IMR-90 (cell line): ENCODE data around the gene RASSF5.

Experiments
- CEBPB ChIP-seq: IDR thresholded peaks from 2 replicates; pipeline ENCODE4 v1.6.1; 2012; ENCODE audit warnings: low read depth, low read length, improper control_type of control experiment
- CHD1 ChIP-seq: IDR thresholded peaks from 2 replicates; pipeline ENCODE4 v1.6.1; 2012; ENCODE audit warnings: low read depth, low read length, improper control_type of control experiment
- NFE2L2 ChIP-seq: fragments of 150-350 bp; IDR thresholded peaks from 2 replicates; pipeline ENCODE4 v1.6.1; 2016; ENCODE audit warnings: low read depth, mild to moderate bottlenecking, low read length
- POLR2A ChIP-seq: IDR thresholded peaks from 2 replicates; pipeline ENCODE4 v1.6.1; 2012; ENCODE audit warnings: mild to moderate bottlenecking, low read depth, low read length
- SMC3 ChIP-seq: fragments of 150-350 bp; IDR thresholded peaks from 2 replicates; pipeline ENCODE4 v1.6.1; 2016; ENCODE audit warnings: low read depth, mild to moderate bottlenecking, antibody characterized with exemption, low read length, moderate library complexity
- TF ChIP-seq, protein P1 (sequence below): conservative IDR thresholded peaks from 2 replicates; pipeline ENCODE4 v1.5.1; 2012; ENCODE audit warnings: mild to moderate bottlenecking, low read depth, low read length, improper control_type of control experiment
- TF ChIP-seq, protein P2 (sequence below): fragments of 150-350 bp; IDR thresholded peaks from 2 replicates; pipeline ENCODE4 v1.6.1; 2016; ENCODE audit warnings: low read depth, mild to moderate bottlenecking, low read length, moderate library complexity, borderline replicate concordance
- TF ChIP-seq, protein P3 (sequence below): fragments of 150-350 bp; IDR thresholded peaks from 2 replicates; pipeline ENCODE4 v1.6.1; 2017; ENCODE audit warnings: mild to moderate bottlenecking, antibody characterized with exemption, low read length, low read depth

DNA sequence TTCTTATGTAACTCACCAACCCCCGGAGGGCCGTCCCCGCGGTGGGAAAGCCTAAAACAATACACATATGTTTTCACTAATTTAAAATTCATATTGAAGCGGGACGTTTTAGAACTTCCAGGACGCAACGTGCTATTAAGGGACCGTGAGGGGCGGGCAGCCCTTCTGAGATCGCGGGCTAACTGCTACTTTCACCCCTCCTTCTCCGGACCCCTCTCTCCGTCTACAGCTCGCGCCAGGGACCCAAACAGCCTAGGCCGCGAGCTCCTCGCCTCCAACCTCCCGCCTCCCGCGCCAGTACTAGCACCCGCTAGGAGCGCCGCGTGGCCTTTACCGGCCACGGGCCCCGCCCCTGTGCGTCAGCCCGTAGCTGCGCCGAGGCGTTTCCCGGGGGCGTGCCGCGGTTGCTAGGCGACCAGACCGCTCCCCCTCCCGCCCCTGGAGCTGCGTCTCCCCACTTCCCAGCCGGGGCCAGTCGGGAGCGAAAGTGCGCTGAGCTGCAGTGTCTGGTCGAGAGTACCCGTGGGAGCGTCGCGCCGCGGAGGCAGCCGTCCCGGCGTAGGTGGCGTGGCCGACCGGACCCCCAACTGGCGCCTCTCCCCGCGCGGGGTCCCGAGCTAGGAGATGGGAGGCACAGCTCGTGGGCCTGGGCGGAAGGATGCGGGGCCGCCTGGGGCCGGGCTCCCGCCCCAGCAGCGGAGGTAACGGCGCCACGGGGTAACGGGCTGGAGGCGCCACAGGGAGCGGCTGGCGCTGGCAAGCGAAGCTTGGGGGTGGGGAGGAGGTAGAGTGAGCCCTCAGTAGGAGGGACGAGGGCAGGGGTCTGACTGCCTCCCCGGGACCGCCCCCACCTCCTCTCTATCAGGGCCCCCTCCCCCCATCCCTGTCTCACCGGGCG, 128.0 kb downstream of the RASSF5 start, which contains the start of gene DYRK3:
- TF ChIP-seq, protein P1, sequence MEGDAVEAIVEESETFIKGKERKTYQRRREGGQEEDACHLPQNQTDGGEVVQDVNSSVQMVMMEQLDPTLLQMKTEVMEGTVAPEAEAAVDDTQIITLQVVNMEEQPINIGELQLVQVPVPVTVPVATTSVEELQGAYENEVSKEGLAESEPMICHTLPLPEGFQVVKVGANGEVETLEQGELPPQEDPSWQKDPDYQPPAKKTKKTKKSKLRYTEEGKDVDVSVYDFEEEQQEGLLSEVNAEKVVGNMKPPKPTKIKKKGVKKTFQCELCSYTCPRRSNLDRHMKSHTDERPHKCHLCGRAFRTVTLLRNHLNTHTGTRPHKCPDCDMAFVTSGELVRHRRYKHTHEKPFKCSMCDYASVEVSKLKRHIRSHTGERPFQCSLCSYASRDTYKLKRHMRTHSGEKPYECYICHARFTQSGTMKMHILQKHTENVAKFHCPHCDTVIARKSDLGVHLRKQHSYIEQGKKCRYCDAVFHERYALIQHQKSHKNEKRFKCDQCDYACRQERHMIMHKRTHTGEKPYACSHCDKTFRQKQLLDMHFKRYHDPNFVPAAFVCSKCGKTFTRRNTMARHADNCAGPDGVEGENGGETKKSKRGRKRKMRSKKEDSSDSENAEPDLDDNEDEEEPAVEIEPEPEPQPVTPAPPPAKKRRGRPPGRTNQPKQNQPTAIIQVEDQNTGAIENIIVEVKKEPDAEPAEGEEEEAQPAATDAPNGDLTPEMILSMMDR, result peak; percentile 8; the same call in 1 of the 2 replicates
- TF ChIP-seq, protein P2, sequence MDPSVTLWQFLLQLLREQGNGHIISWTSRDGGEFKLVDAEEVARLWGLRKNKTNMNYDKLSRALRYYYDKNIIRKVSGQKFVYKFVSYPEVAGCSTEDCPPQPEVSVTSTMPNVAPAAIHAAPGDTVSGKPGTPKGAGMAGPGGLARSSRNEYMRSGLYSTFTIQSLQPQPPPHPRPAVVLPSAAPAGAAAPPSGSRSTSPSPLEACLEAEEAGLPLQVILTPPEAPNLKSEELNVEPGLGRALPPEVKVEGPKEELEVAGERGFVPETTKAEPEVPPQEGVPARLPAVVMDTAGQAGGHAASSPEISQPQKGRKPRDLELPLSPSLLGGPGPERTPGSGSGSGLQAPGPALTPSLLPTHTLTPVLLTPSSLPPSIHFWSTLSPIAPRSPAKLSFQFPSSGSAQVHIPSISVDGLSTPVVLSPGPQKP, result no peak
- TF ChIP-seq SMC3 (no peak), POLR2A (peak; percentile 96), NFE2L2 (no peak), CEBPB (no peak), CHD1 (peak; percentile 41; the same call in 1 of the 2 replicates)
- TF ChIP-seq, protein P3, sequence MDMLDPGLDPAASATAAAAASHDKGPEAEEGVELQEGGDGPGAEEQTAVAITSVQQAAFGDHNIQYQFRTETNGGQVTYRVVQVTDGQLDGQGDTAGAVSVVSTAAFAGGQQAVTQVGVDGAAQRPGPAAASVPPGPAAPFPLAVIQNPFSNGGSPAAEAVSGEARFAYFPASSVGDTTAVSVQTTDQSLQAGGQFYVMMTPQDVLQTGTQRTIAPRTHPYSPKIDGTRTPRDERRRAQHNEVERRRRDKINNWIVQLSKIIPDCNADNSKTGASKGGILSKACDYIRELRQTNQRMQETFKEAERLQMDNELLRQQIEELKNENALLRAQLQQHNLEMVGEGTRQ, result peak; percentile 72
